Loucy (cell line): Measurements from ENCODE around the gene IL23R.

Experiments
- H2AFZ ChIP-seq: fragments of 200-600 bp; sonication (generic); 2 replicates; pipeline ENCODE4 v1.6.0; 2016; ENCODE audit warnings: antibody characterized with exemption, mild to moderate bottlenecking, low read length, moderate library complexity
- H3F3A ChIP-seq: fragments of 200-600 bp; 2 replicates; pipeline ENCODE4 v1.6.0; 2016; ENCODE audit warnings: antibody characterized with exemption, low read depth, mild to moderate bottlenecking
- H3K27me3 ChIP-seq: fragments of 200-600 bp; sonication (generic); 2 replicates; pipeline ENCODE4 v1.6.1; 2014; ENCODE audit warnings: low read length, mild to moderate bottlenecking; ENCODE audit not compliant: insufficient read depth, poor library complexity, severe bottlenecking
- H3K36me3 ChIP-seq: fragments of 200-600 bp; sonication (generic); 2 replicates; pipeline ENCODE4 v1.6.1; 2016; ENCODE audit warnings: low read length; ENCODE audit not compliant: insufficient read depth
- H3K4me1 ChIP-seq: fragments of 200-600 bp; sonication (generic); 2 replicates; pipeline ENCODE4 v1.5.1; 2014; ENCODE audit warnings: low read length, mild to moderate bottlenecking; ENCODE audit not compliant: insufficient read depth, poor library complexity, severe bottlenecking
- H3K4me2 ChIP-seq: fragments of 200-600 bp; sonication (generic); 2 replicates; pipeline ENCODE4 v1.6.0; 2014; ENCODE audit warnings: antibody characterized with exemption, low read length, low read depth, mild to moderate bottlenecking; ENCODE audit not compliant: poor library complexity, severe bottlenecking
- H3K4me3 ChIP-seq: fragments of 200-600 bp; sonication (generic); 2 replicates; pipeline ENCODE4 v1.5.1; 2014; ENCODE audit warnings: low read length, mild to moderate bottlenecking, mixed read lengths; ENCODE audit not compliant: poor library complexity, severe bottlenecking
- H3K79me2 ChIP-seq: fragments of 200-600 bp; sonication (generic); 2 replicates; pipeline ENCODE4 v1.6.1; 2014; ENCODE audit warnings: low read length; ENCODE audit not compliant: insufficient read depth
- H3K9ac ChIP-seq: fragments of 200-600 bp; sonication (generic); 2 replicates; pipeline ENCODE4 v1.6.0; 2014; ENCODE audit warnings: mild to moderate bottlenecking, low read depth, low read length, moderate library complexity; ENCODE audit not compliant: poor library complexity, severe bottlenecking
- H3K9me2 ChIP-seq: fragments of 200-600 bp; sonication (generic); replicated peaks from 2 replicates; pipeline ENCODE4 v1.6.1; 2016; ENCODE audit warnings: low read depth, low read length, mixed read lengths
- H3K9me3 ChIP-seq: fragments of 200-600 bp; sonication (generic); 2 replicates; pipeline ENCODE4 v1.6.1; 2014; ENCODE audit warnings: mild to moderate bottlenecking, antibody characterized with exemption, low read length, low read depth; ENCODE audit not compliant: insufficient read depth
- H4K20me1 ChIP-seq: fragments of 200-600 bp; sonication (generic); 2 replicates; pipeline ENCODE4 v1.6.0; 2014; ENCODE audit warnings: antibody characterized with exemption, low read length, mild to moderate bottlenecking; ENCODE audit not compliant: insufficient read depth, poor library complexity, severe bottlenecking
- EZH2phosphoT487 ChIP-seq: fragments of 200-600 bp; IDR thresholded peaks from 2 replicates; pipeline ENCODE4 v1.6.1; 2018; ENCODE audit warnings: antibody characterized with exemption, mild to moderate bottlenecking, moderate library complexity, borderline replicate concordance
- TF ChIP-seq, protein P1 (sequence below): fragments of 200-600 bp; sonication (generic); conservative IDR thresholded peaks from 2 replicates; pipeline ENCODE4 v1.5.1; 2014; ENCODE audit warnings: mild to moderate bottlenecking, antibody characterized with exemption, low read length

Gene IL23R

GRCh38 chr1:67250051-67250653 lies 83.9 kb downstream of the IL23R start:
- H3K79me2 ChIP-seq = no peaks in the 10 kb centered on the region
- no peak overlapping the region for H3K9ac ChIP-seq
- no peak overlapping the region for H3K4me2 ChIP-seq
- H3F3A ChIP-seq = no peaks in the 10 kb centered on the region
- TF ChIP-seq, protein P1, sequence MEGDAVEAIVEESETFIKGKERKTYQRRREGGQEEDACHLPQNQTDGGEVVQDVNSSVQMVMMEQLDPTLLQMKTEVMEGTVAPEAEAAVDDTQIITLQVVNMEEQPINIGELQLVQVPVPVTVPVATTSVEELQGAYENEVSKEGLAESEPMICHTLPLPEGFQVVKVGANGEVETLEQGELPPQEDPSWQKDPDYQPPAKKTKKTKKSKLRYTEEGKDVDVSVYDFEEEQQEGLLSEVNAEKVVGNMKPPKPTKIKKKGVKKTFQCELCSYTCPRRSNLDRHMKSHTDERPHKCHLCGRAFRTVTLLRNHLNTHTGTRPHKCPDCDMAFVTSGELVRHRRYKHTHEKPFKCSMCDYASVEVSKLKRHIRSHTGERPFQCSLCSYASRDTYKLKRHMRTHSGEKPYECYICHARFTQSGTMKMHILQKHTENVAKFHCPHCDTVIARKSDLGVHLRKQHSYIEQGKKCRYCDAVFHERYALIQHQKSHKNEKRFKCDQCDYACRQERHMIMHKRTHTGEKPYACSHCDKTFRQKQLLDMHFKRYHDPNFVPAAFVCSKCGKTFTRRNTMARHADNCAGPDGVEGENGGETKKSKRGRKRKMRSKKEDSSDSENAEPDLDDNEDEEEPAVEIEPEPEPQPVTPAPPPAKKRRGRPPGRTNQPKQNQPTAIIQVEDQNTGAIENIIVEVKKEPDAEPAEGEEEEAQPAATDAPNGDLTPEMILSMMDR = no peak
- no peak for TF ChIP-seq EZH2phosphoT487
- no peak overlapping the region for H2AFZ ChIP-seq
- peaks cover 16% of the 10 kb centered on the region for H3K9me3 ChIP-seq
- H3K4me3 ChIP-seq = no peak overlapping the region
- H3K9me2 ChIP-seq = no peaks in the 10 kb centered on the region
- H3K36me3 ChIP-seq = no peaks in the 10 kb centered on the region
- H3K4me1 ChIP-seq = no peaks in the 10 kb centered on the region
- H3K27me3 ChIP-seq = no peaks in the 10 kb centered on the region
- H4K20me1 ChIP-seq = no peaks in the 10 kb centered on the region

- no peaks in the 10 kb centered on the region for H4K20me1 ChIP-seq
- no peak overlapping the region for H3K4me2 ChIP-seq
- H3K4me3 ChIP-seq = no peak overlapping the region
- no peaks in the 10 kb centered on the region; the same call in 1 of the 2 replicates for H3K9me3 ChIP-seq
- H3K9ac ChIP-seq = no peak overlapping the region
- H3K4me1 ChIP-seq = peaks cover 25% of the 10 kb centered on the region
- no peaks in the 10 kb centered on the region for H3K36me3 ChIP-seq
- no peaks in the 10 kb centered on the region for H3K79me2 ChIP-seq
- peak overlapping the region; percentile 65 for H2AFZ ChIP-seq
- H3K27me3 ChIP-seq = no peaks in the 10 kb centered on the region
- no peaks in the 10 kb centered on the region for H3K9me2 ChIP-seq
- no peak for TF ChIP-seq EZH2phosphoT487
- TF ChIP-seq, protein P1 = no peak
- H3F3A ChIP-seq = no peaks in the 10 kb centered on the region
Observed at GRCh38 chr1:67256291-67257172, 90.3 kb downstream of the IL23R start.

- H3F3A ChIP-seq = no peaks in the 10 kb centered on the region
- no peaks in the 10 kb centered on the region for H3K79me2 ChIP-seq
- no peaks in the 10 kb centered on the region for H3K27me3 ChIP-seq
- no peak for TF ChIP-seq EZH2phosphoT487
- TF ChIP-seq, protein P1 = no peak
- no peaks in the 10 kb centered on the region for H4K20me1 ChIP-seq
- no peaks in the 10 kb centered on the region for H3K36me3 ChIP-seq
- no peaks in the 10 kb centered on the region for H3K9me2 ChIP-seq
- no peak overlapping the region for H3K9ac ChIP-seq
- peaks cover 31% of the 10 kb centered on the region for H3K4me1 ChIP-seq
- H2AFZ ChIP-seq = 0 out of 2 replicates have a peak overlapping the region, but pooled peaks have one; percentile 11
- no peaks in the 10 kb centered on the region for H3K9me3 ChIP-seq
- H3K4me3 ChIP-seq = no peak overlapping the region
- no peak overlapping the region for H3K4me2 ChIP-seq
Observed at GRCh38 chr1:67257173-67257535, 90.9 kb downstream of the IL23R start.
